Parathyroid adenoma (tissue), 2 donors: Measurements from ENCODE around the gene FAM184B.
"Not testable (repeated sequence)": the region's sequence is repeated elsewhere in the genome, so short reads cannot be mapped to it uniquely, and the experiment has no call there.

Experiments
- H2AFZ ChIP-seq: fragments of 300-600 bp; sonication (generic); one replicate; pipeline ENCODE4 v1.7.0; 2017; ENCODE audit warnings: antibody characterized with exemption, mild to moderate bottlenecking
- H3K27ac ChIP-seq: fragments of 300-600 bp; sonication (generic); one replicate; pipeline ENCODE4 v1.7.0; 2017
- H3K27me3 ChIP-seq: fragments of 300-600 bp; sonication (generic); one replicate; pipeline ENCODE4 v1.7.0; 2017; ENCODE audit warnings: low read length; ENCODE audit not compliant: control insufficient read depth, insufficient read depth
- H3K36me3 ChIP-seq: fragments of 300-600 bp; sonication (generic); one replicate; pipeline ENCODE4 v1.7.0; 2017; ENCODE audit warnings: low read length; ENCODE audit not compliant: control insufficient read depth, insufficient read depth
- H3K4me1 ChIP-seq: fragments of 300-600 bp; sonication (generic); one replicate; pipeline ENCODE4 v1.7.0; 2017; ENCODE audit warnings: control low read depth
- H3K4me2 ChIP-seq: fragments of 300-600 bp; sonication (generic); one replicate; pipeline ENCODE4 v1.7.0; 2017; ENCODE audit warnings: low read length
- H3K4me3 ChIP-seq: fragments of 300-600 bp; sonication (generic); one replicate; pipeline ENCODE4 v1.7.0; 2017; ENCODE audit warnings: low read depth, low read length
- H3K79me2 ChIP-seq: fragments of 300-600 bp; sonication (generic); one replicate; pipeline ENCODE4 v1.7.0; 2017; ENCODE audit warnings: control low read depth
- H3K9ac ChIP-seq: fragments of 300-600 bp; sonication (generic); one replicate; pipeline ENCODE4 v1.7.0; 2017; ENCODE audit warnings: mild to moderate bottlenecking
- H3K9me3 ChIP-seq: fragments of 300-600 bp; sonication (generic); one replicate; pipeline ENCODE4 v1.7.0; 2017; ENCODE audit warnings: low read length; ENCODE audit not compliant: control insufficient read depth
- TF ChIP-seq, protein P1 (sequence below): fragments of 300-600 bp; sonication (generic); IDR thresholded peaks from one replicate; pipeline ENCODE4 v1.7.0; 2017; ENCODE audit warnings: antibody characterized with exemption, mild to moderate bottlenecking
- donor health status: primary hyperparathyroidism.

FAM184B gene

DNA sequence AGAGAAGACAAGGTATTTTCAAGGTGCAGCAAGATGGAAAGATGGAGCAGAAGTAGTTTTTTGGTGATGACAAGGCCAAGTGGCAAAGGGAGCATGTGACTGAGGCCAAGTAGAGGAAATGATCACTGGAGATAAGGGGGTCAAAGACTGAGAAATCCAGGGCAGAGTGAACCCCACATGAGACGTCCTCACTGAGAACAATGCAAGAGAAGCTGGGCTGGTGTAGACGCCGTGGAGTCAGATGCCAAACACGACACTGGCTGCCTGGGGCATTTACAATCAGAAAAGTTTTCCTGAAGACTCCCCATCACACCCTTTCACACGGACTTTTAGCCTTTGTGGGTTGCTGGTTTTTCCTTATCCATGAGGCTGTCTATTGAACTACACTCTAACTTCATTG lies 69.3 kb downstream of the FAM184B start:
- no peaks in the 10 kb centered on the region for H3K4me1 ChIP-seq
- H3K27me3 ChIP-seq = no peaks in the 10 kb centered on the region
- H3K27ac ChIP-seq = no peak overlapping the region
- no peaks in the 10 kb centered on the region for H3K36me3 ChIP-seq
- no peaks in the 10 kb centered on the region for H3K9me3 ChIP-seq
- H3K9ac ChIP-seq = no peak overlapping the region
- H2AFZ ChIP-seq = no peak overlapping the region
- H3K79me2 ChIP-seq = no peaks in the 10 kb centered on the region
- TF ChIP-seq, protein P1, sequence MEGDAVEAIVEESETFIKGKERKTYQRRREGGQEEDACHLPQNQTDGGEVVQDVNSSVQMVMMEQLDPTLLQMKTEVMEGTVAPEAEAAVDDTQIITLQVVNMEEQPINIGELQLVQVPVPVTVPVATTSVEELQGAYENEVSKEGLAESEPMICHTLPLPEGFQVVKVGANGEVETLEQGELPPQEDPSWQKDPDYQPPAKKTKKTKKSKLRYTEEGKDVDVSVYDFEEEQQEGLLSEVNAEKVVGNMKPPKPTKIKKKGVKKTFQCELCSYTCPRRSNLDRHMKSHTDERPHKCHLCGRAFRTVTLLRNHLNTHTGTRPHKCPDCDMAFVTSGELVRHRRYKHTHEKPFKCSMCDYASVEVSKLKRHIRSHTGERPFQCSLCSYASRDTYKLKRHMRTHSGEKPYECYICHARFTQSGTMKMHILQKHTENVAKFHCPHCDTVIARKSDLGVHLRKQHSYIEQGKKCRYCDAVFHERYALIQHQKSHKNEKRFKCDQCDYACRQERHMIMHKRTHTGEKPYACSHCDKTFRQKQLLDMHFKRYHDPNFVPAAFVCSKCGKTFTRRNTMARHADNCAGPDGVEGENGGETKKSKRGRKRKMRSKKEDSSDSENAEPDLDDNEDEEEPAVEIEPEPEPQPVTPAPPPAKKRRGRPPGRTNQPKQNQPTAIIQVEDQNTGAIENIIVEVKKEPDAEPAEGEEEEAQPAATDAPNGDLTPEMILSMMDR = no peak
- H3K4me2 ChIP-seq = no peak overlapping the region
- no peak overlapping the region for H3K4me3 ChIP-seq

DNA sequence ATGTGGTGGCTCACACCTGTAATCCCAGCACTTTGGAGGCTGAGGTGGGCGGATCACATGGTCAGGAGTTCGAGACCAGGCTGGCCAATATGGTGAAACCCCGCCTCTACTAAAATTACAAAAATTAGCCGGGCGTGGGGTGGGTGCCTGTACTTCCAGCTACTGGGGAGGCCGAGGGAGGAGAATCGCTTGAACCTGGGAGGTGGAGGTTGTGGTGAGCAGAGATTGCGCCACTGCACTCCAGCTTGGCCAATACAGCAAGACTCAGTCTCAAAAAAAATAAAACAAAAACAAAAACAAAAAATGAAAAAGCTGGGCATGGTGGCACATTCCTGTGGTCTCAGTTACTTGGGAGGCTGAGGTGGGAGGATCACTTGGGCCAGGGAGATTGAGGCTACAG lies 70.2 kb downstream of the FAM184B start:
- H3K4me3 ChIP-seq, H3K79me2 ChIP-seq, H3K9me3 ChIP-seq, H3K27me3 ChIP-seq, H2AFZ ChIP-seq, H3K27ac ChIP-seq, H3K36me3 ChIP-seq, H3K4me2 ChIP-seq, H3K9ac ChIP-seq, H3K4me1 ChIP-seq: not testable (repeated sequence)

DNA sequence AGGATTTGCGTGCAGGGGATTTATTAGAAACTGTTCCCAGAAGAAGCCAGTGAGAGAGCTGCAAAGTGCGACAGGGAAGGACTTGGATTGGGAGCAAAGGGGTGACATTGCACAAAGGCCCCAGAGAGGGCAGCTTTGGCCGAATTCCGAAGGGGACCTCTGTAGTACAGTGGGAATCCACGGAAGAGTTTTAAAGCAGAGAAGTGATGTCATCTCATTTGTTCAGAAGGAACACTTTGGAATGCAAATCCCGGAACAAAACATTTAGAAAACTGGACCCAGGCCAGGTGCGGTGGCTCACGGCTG lies 71.7 kb downstream of the FAM184B start:
- no peak overlapping the region for H2AFZ ChIP-seq
- TF ChIP-seq, protein P1 = no peak
- H3K9ac ChIP-seq = no peak overlapping the region
- no peaks in the 10 kb centered on the region for H3K79me2 ChIP-seq
- H3K9me3 ChIP-seq = no peaks in the 10 kb centered on the region
- H3K36me3 ChIP-seq = no peaks in the 10 kb centered on the region
- no peaks in the 10 kb centered on the region for H3K27me3 ChIP-seq
- no peaks in the 10 kb centered on the region for H3K4me1 ChIP-seq
- no peak overlapping the region for H3K4me3 ChIP-seq
- H3K27ac ChIP-seq = no peak overlapping the region
- H3K4me2 ChIP-seq = no peak overlapping the region

DNA sequence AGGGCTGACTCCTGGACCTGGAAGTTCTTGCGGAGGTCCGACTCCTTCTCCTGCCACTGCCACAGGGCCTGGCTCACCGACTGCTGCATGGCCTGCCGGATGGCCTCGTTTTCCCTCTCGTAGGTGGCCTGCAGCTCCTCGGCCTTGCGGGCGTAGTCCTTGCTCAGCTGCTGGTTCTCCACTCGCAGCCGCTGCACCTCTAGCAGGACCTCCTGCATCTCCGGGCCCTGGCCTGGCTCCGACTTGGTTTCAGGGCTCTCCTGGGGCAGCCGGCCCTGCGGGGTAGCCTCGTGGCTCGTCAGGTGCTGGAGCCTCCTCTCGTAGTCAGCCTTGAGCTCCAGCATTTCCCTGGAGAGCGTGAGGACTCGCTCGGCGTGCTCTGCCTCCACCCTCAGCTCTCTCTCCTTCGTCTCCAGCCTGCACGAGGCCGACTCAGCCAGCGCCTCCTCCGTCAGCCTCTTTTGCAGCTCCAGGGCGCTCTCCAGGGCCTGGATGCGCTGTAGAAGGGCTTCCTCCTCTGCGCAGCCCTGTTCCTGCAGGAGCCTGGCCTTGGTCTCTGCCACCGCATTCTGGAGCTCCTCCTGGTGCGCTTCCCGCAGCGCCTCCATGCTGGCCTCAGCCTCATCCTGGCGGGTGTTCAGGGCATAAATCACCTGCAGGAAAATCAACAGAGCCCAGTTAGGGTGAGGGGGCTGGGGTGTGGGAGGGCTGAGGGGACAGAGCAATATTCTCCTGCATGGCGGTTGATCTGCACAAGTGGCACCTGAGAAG lies 72.2 kb downstream of the FAM184B start:
- no peaks in the 10 kb centered on the region for H3K27me3 ChIP-seq
- TF ChIP-seq, protein P1 = no peak

DNA sequence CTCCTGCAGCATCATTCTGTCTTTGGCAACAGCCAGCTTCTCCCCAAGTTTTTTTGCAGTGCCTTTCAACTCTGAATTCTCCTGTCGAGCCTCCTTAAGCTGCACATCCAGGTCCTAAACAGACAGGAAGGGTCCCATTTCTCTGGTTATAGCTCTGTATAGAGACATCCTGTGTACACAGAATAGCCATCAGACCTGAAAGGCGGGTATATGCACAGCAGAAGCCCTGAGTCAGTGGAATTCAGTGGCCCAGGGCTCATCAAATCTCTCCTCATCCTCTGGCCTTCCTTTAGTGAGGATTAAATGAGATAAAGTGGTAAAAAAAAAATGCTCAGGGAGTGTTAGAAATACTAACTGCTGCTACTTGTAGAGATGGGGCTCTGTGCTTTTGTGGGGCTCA lies 73.8 kb downstream of the FAM184B start:
- Histone ChIP-seq H3K27me3 (no peaks in the 10 kb centered on the region), H3K4me1 (no peaks in the 10 kb centered on the region), H2AFZ (no peak overlapping the region), H3K9me3 (no peaks in the 10 kb centered on the region), H3K36me3 (no peaks in the 10 kb centered on the region), H3K27ac (no peak overlapping the region), H3K4me2 (no peak overlapping the region), H3K4me3 (no peak overlapping the region), H3K79me2 (no peaks in the 10 kb centered on the region), H3K9ac (no peak overlapping the region)
- TF ChIP-seq, protein P1 = no peak

More for the DNA sequence above, 72.2 kb downstream of the FAM184B start:
- Histone ChIP-seq H3K4me2 (no peak overlapping the region), H3K36me3 (no peaks in the 10 kb centered on the region), H3K4me1 (no peaks in the 10 kb centered on the region), H2AFZ (no peak overlapping the region), H3K9me3 (no peaks in the 10 kb centered on the region), H3K4me3 (no peak overlapping the region), H3K27ac (no peak overlapping the region), H3K79me2 (no peaks in the 10 kb centered on the region), H3K9ac (no peak overlapping the region)
